Subcutaneous adipose tissue (tissue), 4 donors: Measurements from ENCODE around the gene MAPK8IP2. TPM values are rescaled to one million over a fixed set of nuclear protein-coding genes. Genes with fewer than 3 reads are reported as not detected.

Source experiments
- CTCF ChIP-seq: fragments of 450-650 bp; IDR thresholded peaks from one replicate; pipeline ENCODE4 v1.5.1; 2016; ENCODE audit warnings: low read depth, mild to moderate bottlenecking, control low read depth, antibody characterized with exemption, moderate library complexity
- total RNA-seq, 4 donors: library from RNA; depleted of rRNA; stranded (reverse); fragments of >200 nt; gene quantifications; one replicate each; pipeline ENCODE4 v1.1.0, GENCODE V29; 2016

Gene MAPK8IP2
- total RNA-seq, 4 donors from 2014 or later, result 0.19 to 1.1 (median 0.51) TPM; not detected in 1

GRCh38 chr22:50601669-50602337 lies 1.2 kb downstream of the MAPK8IP2 start:
- no peak for TF ChIP-seq CTCF

GRCh38 chr22:50602338-50602700 lies 1.7 kb downstream of the MAPK8IP2 start:
- TF ChIP-seq CTCF, result no peak

- no peak for TF ChIP-seq CTCF
Observed at GRCh38 chr22:50603511-50604255, 3.1 kb downstream of the MAPK8IP2 start.

- TF ChIP-seq CTCF, result no peak
Observed at GRCh38 chr22:50604256-50605001, 3.8 kb downstream of the MAPK8IP2 start.

GRCh38 chr22:50605002-50605612 lies 4.5 kb downstream of the MAPK8IP2 start:
- TF ChIP-seq CTCF, result no peak

- no peak for TF ChIP-seq CTCF
Observed at GRCh38 chr22:50605613-50606074, 5.1 kb downstream of the MAPK8IP2 start.
